ENCODE results near the gene LRRC36. TPM values are rescaled to one million over a fixed set of nuclear protein-coding genes. Genes with fewer than 3 reads are reported as not detected.

Gene LRRC36
- total RNA-seq, 1 experiment from 2014 or later, result not detected

GRCh38 chr16:67426950-67427349 is 100.3 kb downstream of the LRRC36 start:
- POLR2A ChIA-PET, result no interaction called here
- intact Hi-C loops (cut with micrococcal nuclease), result no loop called here
- RAD21 ChIA-PET (ENCODE audit: low non-redundant PET in 1 of 2, low total read pairs in 2 of 2, uncharacterized antibody in 2 of 2, unreplicated experiment in 2 of 2), result no interaction called here
- no peak overlapping the region for H2AFZ ChIP-seq (ENCODE audit: low read depth, low read length, poor library complexity, severe bottlenecking)
- no peaks in the 10 kb centered on the region for H3K27me3 ChIP-seq (ENCODE audit: insufficient read depth, low read length)
- H3K9me2 ChIP-seq (ENCODE audit: insufficient read depth), result no peaks in the 10 kb centered on the region
- no peak overlapping the region for H3K4me3 ChIP-seq (replicated peaks in 1 of 2; ENCODE audit: low read depth in 1 of 2, low read length in 2 of 2)
- no peak overlapping the region for H3K9ac ChIP-seq (ENCODE audit: low read length)
- peaks cover 3 to 36% of the 10 kb centered on the region in 2 experiments; a peak in 3 of 4 replicates for H3K4me1 ChIP-seq (ENCODE audit: control insufficient read depth in 1 of 2, insufficient read depth in 2 of 2, low read length in 2 of 2)
- H3K9me3 ChIP-seq (ENCODE audit: control insufficient read depth in 1 of 2, insufficient read depth in 1 of 2, low read depth in 1 of 2, low read length in 2 of 2), result no peaks in the 10 kb centered on the region
- no TSS peak for BruUV-seq (replicated peaks)
- ATAC-seq (no peak), DNase-seq (ENCODE audit: low read depth, low spot score) (no peak)
- H4K20me1 ChIP-seq (ENCODE audit: insufficient read depth), result no peaks in the 10 kb centered on the region
- no peaks in the 10 kb centered on the region for H3K79me2 ChIP-seq (ENCODE audit: insufficient read depth, low read length)
- H3K27ac ChIP-seq (ENCODE audit: low read depth, low read length), result no peak overlapping the region
- H3K36me3 ChIP-seq (ENCODE audit: control insufficient read depth in 1 of 2, insufficient read depth in 2 of 2, low read length in 2 of 2), result no peaks in the 10 kb centered on the region
- TF ChIP-seq TCF7L2 (IDR thresholded peaks at IDR 0.05; ENCODE audit: borderline replicate concordance, extremely low read depth, insufficient read depth, insufficient read length), result no peak
- no peak for TF ChIP-seq JUND (IDR thresholded peaks at IDR 0.05)
- no peak for TF ChIP-seq ZBTB33 (IDR thresholded peaks at IDR 0.05; ENCODE audit: extremely low read depth, insufficient replicate concordance, low read length)
- TF ChIP-seq CBX3 (IDR thresholded peaks at IDR 0.05; ENCODE audit: low read depth), result no peak
- no peak for TF ChIP-seq FOSL1 (IDR thresholded peaks at IDR 0.05; ENCODE audit: low read depth)
- no peak for TF ChIP-seq EZH2phosphoT487 (IDR thresholded peaks at IDR 0.05; ENCODE audit: borderline replicate concordance)
- no peak for TF ChIP-seq ZFX (IDR thresholded peaks at IDR 0.05)
- TF ChIP-seq CTCF (IDR thresholded peaks at IDR 0.05 in 2 of 3, conservative IDR thresholded peaks at IDR 0.05 in 1 of 3; ENCODE audit: borderline replicate concordance in 1 of 3, insufficient read depth in 1 of 3, low read depth in 2 of 3, low read length in 2 of 3), result no peak
- no peak for TF ChIP-seq EGR1 (IDR thresholded peaks at IDR 0.05; ENCODE audit: low read depth)
- no peak for TF ChIP-seq SRF (IDR thresholded peaks at IDR 0.05; ENCODE audit: low read depth)
- TF ChIP-seq ZNF274 (IDR thresholded peaks at IDR 0.05; ENCODE audit: low read depth, low read length), result no peak
- TF ChIP-seq EZH2 (IDR thresholded peaks at IDR 0.05), result no peak
- no peak for TF ChIP-seq POLR2A (IDR thresholded peaks at IDR 0.05; ENCODE audit: borderline replicate concordance, extremely low read depth, insufficient read depth, insufficient read length)
- TF ChIP-seq MAX (IDR thresholded peaks at IDR 0.05), result no peak
- TF ChIP-seq ATF3 (IDR thresholded peaks at IDR 0.05), result no peak
- H3K4me2 ChIP-seq (ENCODE audit: low read length), result no peak overlapping the region
- CTCF ChIA-PET, result interaction anchor here (1.4 to 3.7 kb wide), 3 partner anchors 20 to 53 kb away, joined by 3 to 41 read pairs (median 16); no protein-coding TSS in a partner anchor
